Mucosa of descending colon (tissue), 3 donors: ENCODE results near the gene CAPN13. TPM values are rescaled to one million over a fixed set of nuclear protein-coding genes. Genes with fewer than 3 reads are reported as not detected.

Experiments used
- ATAC-seq: fragments of 200-7000 bp; cut with Tn5 transposase; one replicate; pipeline ENCODE4 v1.9.1; 2020; ENCODE audit warnings: mild to moderate bottlenecking, moderate library complexity
- DNase-seq, 3 donors: peaks; one replicate each; pipeline ENCODE4 v3.0.0-alpha.2; 2020
- H3K36me3 ChIP-seq: fragments of 200-600 bp; one replicate; pipeline ENCODE4 v1.8.0; 2021; ENCODE audit warnings: low read depth, mild to moderate bottlenecking
- H3K4me1 ChIP-seq: fragments of 200-600 bp; one replicate; pipeline ENCODE4 v1.8.0; 2021; ENCODE audit warnings: low read depth, mild to moderate bottlenecking
- H3K4me3 ChIP-seq: fragments of 200-600 bp; one replicate; pipeline ENCODE4 v1.8.0; 2021; ENCODE audit warnings: mild to moderate bottlenecking
- H3K9me3 ChIP-seq: fragments of 200-600 bp; one replicate; pipeline ENCODE4 v1.8.0; 2021; ENCODE audit warnings: mild to moderate bottlenecking
- CTCF ChIP-seq: fragments of 200-600 bp; IDR thresholded peaks from one replicate; pipeline ENCODE4 v1.8.0; 2022; ENCODE audit warnings: antibody characterized with exemption, mild to moderate bottlenecking
- intact Hi-C, 2 donors: fragments of 100-400 bp; cut with DNase I in 1 of 2; cut with micrococcal nuclease in 1 of 2; formaldehyde crosslinking; loops; one replicate each; pipeline versions ENCODE4 v1.11.0 to v1.11.1; 2022; cut with DNase I, micrococcal nuclease
- total RNA-seq, 3 donors: library from RNA; stranded (reverse); fragmentation: NEBNext Ultra II Directional in 2 of 3; extraction: Animal tissue kit (Norgen Biotek cat#: 25700) in 2 of 3; gene quantifications; one replicate each; pipeline versions ENCODE4 v1.2.1 to v1.2.4, GENCODE V29; 2021 to 2023
- donor health status: DM: no; HTN: no; CAD: no; lungs with moderate emphysema.
- donor health status: DM: no; HTN: no; CAD: no.
- donor health status: DM: no; HTN: yes; CAD: no.

Gene CAPN13
- total RNA-seq, 3 donors from 2014 or later = 36.7 to 88.6 (median 61.9) TPM

DNA sequence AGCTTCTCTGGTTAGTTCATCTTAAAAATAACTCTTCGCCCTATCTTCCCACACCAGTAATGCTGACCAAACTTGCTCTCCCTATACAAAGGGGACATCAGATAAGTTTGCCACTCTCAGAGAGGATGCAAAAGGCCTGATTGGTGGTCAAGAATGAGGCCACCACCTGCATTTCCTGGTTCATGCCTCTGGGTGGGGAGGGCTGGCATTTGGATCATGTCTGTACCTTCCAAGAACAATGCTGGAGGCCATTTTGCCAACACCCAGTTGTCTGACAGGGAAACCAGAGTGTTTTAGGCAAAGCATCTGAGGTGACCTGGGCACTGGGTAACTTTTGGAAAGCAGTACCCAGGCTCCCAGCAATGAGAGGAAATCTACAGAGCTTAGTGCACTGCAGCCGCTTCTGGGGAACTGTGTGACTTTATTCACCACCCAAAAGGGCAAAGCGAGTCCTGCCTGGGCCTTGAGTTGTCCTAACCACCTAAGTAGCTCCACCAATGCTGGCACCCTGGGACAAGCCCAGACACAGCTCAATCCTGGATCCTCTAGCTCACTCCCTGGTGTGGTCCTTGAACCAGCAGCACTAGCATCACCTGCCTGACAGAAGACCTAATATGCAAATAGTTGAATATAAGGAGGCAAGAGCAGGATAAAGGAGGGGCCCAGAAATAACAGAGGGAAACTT, 35.1 kb downstream of the CAPN13 start:
- TF ChIP-seq CTCF = no peak
- no peak for DNase-seq
- Histone ChIP-seq H3K9me3 (no peaks in the 10 kb centered on the region), H3K4me1 (peaks cover 5% of the 10 kb centered on the region), H3K36me3 (no peaks in the 10 kb centered on the region), H3K4me3 (no peak overlapping the region)
- intact Hi-C loops = no loop called here
- ATAC-seq = no peak

DNA sequence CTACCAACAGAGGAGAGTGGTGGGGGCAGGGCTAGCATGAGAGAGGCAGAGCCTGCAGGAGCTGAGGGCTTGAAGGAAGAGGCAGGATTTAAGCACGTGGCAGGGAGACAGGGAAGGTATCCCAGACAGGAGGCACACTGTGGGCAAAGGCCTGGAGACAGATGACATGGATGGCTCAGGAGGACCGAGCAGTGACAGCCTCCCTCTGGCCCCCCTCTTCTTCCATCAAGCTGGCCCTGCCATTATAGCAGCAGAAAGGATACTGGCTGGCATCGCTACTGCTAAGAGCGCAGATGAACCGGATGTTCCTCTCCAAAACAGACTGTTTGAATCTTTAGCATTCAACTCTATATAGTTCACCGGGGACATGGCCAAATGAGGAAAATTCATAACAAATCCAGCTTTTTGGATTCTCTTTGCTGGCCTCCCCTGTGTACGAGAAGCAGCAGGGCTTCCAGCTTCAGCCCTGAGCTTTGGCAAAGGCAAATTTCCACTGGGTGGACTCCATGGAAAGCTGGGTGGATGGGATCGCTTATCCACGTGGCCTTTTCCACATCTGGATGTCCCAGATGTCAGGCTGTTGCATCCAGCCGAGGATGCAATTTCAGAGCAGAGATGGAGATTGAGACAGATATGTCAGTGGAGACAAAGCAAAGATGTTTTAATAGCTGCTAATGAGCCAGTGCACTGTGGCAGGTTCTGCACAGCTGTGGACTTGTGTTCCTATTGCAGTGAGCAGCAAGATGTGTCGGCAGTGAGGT, 36.2 kb downstream of the CAPN13 start:
- Histone ChIP-seq H3K4me1 (no peaks in the 10 kb centered on the region), H3K9me3 (no peaks in the 10 kb centered on the region), H3K4me3 (no peak overlapping the region), H3K36me3 (no peaks in the 10 kb centered on the region)
- ATAC-seq (no peak), DNase-seq (no peak)
- intact Hi-C loops = no loop called here
- no peak for TF ChIP-seq CTCF

DNA sequence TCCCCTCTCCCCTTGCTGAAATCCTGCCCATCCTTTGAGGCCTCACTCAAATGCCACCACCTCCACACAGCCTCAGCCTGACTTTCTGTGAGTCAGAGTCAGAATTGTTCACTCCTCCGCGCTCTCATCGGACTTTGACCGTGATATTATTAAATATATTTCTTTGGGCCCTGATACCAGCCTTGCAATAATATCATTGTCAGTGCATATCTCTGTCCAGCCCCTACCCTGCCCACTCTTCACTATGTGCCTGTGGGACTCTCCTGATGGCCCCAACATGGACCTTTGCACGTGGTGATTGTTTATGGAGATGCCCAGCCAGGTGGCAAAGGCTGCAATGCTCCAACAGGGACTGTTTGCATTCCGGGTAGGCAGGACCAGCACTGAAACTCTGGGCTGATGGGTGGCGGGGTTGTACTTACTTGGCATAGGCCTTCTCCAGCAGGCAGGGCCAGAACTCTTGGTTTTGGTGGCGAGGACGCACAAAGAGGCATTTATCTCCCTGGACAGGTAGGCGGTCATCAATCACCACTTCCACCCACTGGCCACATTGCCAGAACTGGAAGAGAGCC, 37.3 kb downstream of the CAPN13 start:
- no peak for TF ChIP-seq CTCF
- Histone ChIP-seq H3K4me3 (no peak overlapping the region), H3K9me3 (no peaks in the 10 kb centered on the region), H3K4me1 (no peaks in the 10 kb centered on the region), H3K36me3 (no peaks in the 10 kb centered on the region)
- no peak for ATAC-seq
- intact Hi-C loops = no loop called here
- no peak for DNase-seq

DNA sequence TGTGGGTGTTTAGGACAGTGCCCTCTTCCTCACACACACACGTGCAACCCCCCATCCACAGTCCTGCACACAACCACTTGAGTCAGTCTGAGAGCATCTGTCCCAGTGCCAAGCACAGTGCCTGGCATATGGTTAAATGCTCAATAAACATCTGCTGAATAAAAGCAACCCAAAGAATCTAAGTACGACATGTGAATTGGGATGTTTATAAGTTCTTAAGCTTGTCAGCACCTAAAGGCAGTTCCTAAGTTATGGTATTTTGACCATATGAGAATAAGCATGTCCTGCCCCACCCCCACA, 37.8 kb downstream of the CAPN13 start:
- no peaks in the 10 kb centered on the region for H3K4me1 ChIP-seq
- ATAC-seq (no peak), DNase-seq (no peak)
- H3K36me3 ChIP-seq = no peaks in the 10 kb centered on the region
- no peak for TF ChIP-seq CTCF
- no peaks in the 10 kb centered on the region for H3K9me3 ChIP-seq
- intact Hi-C loops = no loop called here
- H3K4me3 ChIP-seq = no peak overlapping the region

GRCh38 chr2:30768708-30769480, 38.4 kb downstream of the CAPN13 start:
- no peaks in the 10 kb centered on the region for H3K9me3 ChIP-seq
- no peak overlapping the region for H3K4me3 ChIP-seq
- ATAC-seq (no peak), DNase-seq (no peak)
- no peaks in the 10 kb centered on the region for H3K36me3 ChIP-seq
- no peak for TF ChIP-seq CTCF
- intact Hi-C loops = no loop called here
- H3K4me1 ChIP-seq = no peaks in the 10 kb centered on the region
